ENCODE data around the gene CHCHD3.
"Not testable (repeated sequence)": the region's sequence is repeated elsewhere in the genome, so short reads cannot be mapped to it uniquely, and the experiment has no call there.

CHCHD3 gene

GRCh38 chr7:132930881-132931280 lies 151.0 kb downstream of the CHCHD3 start:
- Mint-ChIP-seq H3K4me3 (no peak overlapping the region), H3K27ac (no peak overlapping the region), H3K36me3 (ENCODE audit: low read depth) (peaks cover 15% of the 10 kb centered on the region), H3K27me3 (ENCODE audit: low read depth) (no peaks in the 10 kb centered on the region), H3K4me1 (peaks cover 5% of the 10 kb centered on the region), H3K9me3 (no peaks in the 10 kb centered on the region)
- TF ChIP-seq, protein P1, sequence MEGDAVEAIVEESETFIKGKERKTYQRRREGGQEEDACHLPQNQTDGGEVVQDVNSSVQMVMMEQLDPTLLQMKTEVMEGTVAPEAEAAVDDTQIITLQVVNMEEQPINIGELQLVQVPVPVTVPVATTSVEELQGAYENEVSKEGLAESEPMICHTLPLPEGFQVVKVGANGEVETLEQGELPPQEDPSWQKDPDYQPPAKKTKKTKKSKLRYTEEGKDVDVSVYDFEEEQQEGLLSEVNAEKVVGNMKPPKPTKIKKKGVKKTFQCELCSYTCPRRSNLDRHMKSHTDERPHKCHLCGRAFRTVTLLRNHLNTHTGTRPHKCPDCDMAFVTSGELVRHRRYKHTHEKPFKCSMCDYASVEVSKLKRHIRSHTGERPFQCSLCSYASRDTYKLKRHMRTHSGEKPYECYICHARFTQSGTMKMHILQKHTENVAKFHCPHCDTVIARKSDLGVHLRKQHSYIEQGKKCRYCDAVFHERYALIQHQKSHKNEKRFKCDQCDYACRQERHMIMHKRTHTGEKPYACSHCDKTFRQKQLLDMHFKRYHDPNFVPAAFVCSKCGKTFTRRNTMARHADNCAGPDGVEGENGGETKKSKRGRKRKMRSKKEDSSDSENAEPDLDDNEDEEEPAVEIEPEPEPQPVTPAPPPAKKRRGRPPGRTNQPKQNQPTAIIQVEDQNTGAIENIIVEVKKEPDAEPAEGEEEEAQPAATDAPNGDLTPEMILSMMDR (IDR thresholded peaks at IDR 0.05; ENCODE audit: unreplicated experiment in 3 of 3), result peak in 2 of 3 experiments; percentile 25 to 30

GRCh38 chr7:132929944-132930343 lies 151.9 kb downstream of the CHCHD3 start:
- not testable (repeated sequence) for H3K4me1 Mint-ChIP-seq; H3K27me3 Mint-ChIP-seq (ENCODE audit: low read depth); H3K27ac Mint-ChIP-seq; H3K9me3 Mint-ChIP-seq; H3K4me3 Mint-ChIP-seq
- H3K36me3 Mint-ChIP-seq (ENCODE audit: low read depth), result peaks cover 20% of the 10 kb centered on the region

- Mint-ChIP-seq H3K27me3 (ENCODE audit: low read depth) (no peaks in the 10 kb centered on the region), H3K27ac (no peak overlapping the region), H3K4me1 (no peaks in the 10 kb centered on the region), H3K36me3 (ENCODE audit: low read depth) (peaks cover 6% of the 10 kb centered on the region), H3K9me3 (no peaks in the 10 kb centered on the region), H3K4me3 (no peak overlapping the region)
- TF ChIP-seq, protein P1 (IDR thresholded peaks at IDR 0.05; ENCODE audit: unreplicated experiment in 3 of 3), result no peak
Measured at GRCh38 chr7:132919771-132920170, 162.1 kb downstream of the CHCHD3 start.

DNA sequence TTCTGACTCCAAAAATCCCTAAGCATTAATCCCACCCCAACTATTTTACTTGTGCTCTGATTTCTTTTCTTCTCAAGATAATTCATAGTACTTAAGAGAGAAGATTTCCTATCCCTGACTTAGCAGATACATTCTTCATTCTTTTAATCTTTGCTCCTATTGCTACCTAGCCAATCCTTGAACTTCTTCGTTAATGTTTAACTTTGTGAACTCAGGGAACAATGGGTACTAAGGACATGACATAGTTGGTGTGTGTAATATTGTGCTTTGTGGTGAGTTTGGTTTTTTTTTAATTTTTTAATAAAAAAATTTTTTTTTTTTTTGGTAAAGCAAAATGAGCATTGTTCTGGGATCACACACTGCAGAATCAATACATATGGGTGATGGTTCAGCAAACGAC lies 166.2 kb downstream of the CHCHD3 start:
- H3K27me3 Mint-ChIP-seq (ENCODE audit: low read depth), result no peaks in the 10 kb centered on the region
- TF ChIP-seq, protein P1 (IDR thresholded peaks at IDR 0.05; ENCODE audit: unreplicated experiment in 3 of 3), result no peak

DNA sequence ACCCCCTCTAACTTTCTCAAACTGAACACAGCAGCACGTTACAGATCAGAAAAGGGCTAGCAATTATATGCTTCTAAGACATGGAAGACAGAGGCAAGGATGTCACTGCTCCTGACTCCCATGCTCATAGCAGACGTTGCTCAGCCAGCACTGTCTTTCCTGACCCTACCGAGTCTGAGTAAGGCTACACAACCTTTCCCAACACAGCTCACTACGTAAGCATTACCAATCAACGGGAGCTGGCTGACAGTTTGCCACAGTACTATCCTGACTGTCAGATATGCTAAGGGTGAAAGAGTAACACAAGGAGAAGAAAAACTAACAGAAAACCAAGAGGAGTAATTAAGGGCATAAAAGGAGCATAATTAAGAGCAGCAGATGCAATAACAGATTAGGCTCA lies 171.2 kb downstream of the CHCHD3 start:
- Mint-ChIP-seq H3K27me3 (ENCODE audit: low read depth) (no peaks in the 10 kb centered on the region), H3K4me3 (no peak overlapping the region), H3K36me3 (ENCODE audit: low read depth) (peaks cover 51% of the 10 kb centered on the region), H3K9me3 (no peaks in the 10 kb centered on the region), H3K4me1 (no peaks in the 10 kb centered on the region), H3K27ac (no peak overlapping the region)
- TF ChIP-seq, protein P1 (IDR thresholded peaks at IDR 0.05; ENCODE audit: unreplicated experiment in 3 of 3), result no peak

More for the DNA sequence above, 166.2 kb downstream of the CHCHD3 start:
- H3K4me3 Mint-ChIP-seq, result no peak overlapping the region
- H3K27ac Mint-ChIP-seq, result peak overlapping the region in 1 of 3 experiments; percentile 15
- peaks cover 37% of the 10 kb centered on the region for H3K36me3 Mint-ChIP-seq (ENCODE audit: low read depth)
- no peaks in the 10 kb centered on the region for H3K4me1 Mint-ChIP-seq
- H3K9me3 Mint-ChIP-seq, result no peaks in the 10 kb centered on the region

DNA sequence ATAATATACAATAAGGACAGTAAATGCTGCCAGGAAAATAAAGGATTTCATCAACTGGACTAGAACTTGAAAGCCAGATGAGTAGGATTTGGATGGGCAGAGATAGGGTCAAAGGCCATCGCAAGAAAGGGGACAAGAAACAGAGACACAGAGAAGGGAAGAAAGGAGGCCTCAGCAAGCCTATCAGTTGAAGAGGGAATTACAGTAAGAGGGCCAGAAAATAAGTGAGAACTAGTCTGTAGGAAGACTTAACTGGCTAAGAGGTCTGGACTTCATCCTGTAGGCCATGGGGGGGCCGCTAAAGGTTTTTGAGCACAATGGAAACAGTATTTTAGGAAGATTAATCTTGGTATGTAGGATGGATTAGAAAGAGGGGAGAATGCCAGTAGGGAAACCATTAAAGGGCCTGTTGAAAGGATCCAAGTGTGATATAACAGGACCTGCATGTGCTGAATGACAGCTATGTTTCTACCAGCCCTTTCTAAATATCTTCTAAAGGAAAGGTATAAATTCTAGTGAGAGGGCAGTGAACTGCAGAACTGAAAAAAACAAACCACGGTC lies 174.4 kb downstream of the CHCHD3 start:
- TF ChIP-seq, protein P1 (IDR thresholded peaks at IDR 0.05; ENCODE audit: unreplicated experiment in 3 of 3), result no peak
- H3K36me3 Mint-ChIP-seq (ENCODE audit: low read depth), result peaks cover 55% of the 10 kb centered on the region
- no peak overlapping the region for H3K27ac Mint-ChIP-seq
- H3K4me1 Mint-ChIP-seq, result no peaks in the 10 kb centered on the region
- no peaks in the 10 kb centered on the region for H3K27me3 Mint-ChIP-seq (ENCODE audit: low read depth)
- no peak overlapping the region for H3K4me3 Mint-ChIP-seq
- H3K9me3 Mint-ChIP-seq, result peaks cover 2% of the 10 kb centered on the region

All from nephron (organoid).